Measurements from ENCODE around the gene RASSF5. TPM values are rescaled to one million over a fixed set of nuclear protein-coding genes. Genes with fewer than 3 reads are reported as not detected.
A peak's percentile ranks its signal among the peaks of the same experiment; 100 is the strongest.

The RASSF5 gene
- total and polyA plus RNA-seq, 9 of the 15 experiments (the other 6 are each of a cell fraction or from before 2014, with no cell fraction given): 6.1 to 41.0 (median 25.2) TPM

- TF ChIP-seq AFF1 (IDR thresholded peaks at IDR 0.05; ENCODE audit: low read depth in 1 of 2, partially characterized antibody in 2 of 2) (peak in 1 of 2 experiments; percentile 36), NCOA4 (IDR thresholded peaks at IDR 0.05; ENCODE audit: partially characterized antibody) (no peak), PYGO2 (tag; IDR thresholded peaks at IDR 0.05) (no peak), ELK3 (CRISPR knock-in tag; IDR thresholded peaks at IDR 0.05) (no peak), THAP7 (CRISPR knock-in tag; IDR thresholded peaks at IDR 0.05) (no peak), KLF10 (CRISPR knock-in tag; IDR thresholded peaks at IDR 0.05) (no peak), BACH1 (tag; IDR thresholded peaks at IDR 0.05) (peak; percentile 16; the same call in 1 of the 2 replicates), BDP1 (IDR thresholded peaks at IDR 0.05; ENCODE audit: insufficient read depth, insufficient read length) (no peak), AFF4 (CRISPR knock-in tag; IDR thresholded peaks at IDR 0.05) (no peak), MYNN (IDR thresholded peaks at IDR 0.05) (no peak; the same call in 1 of the 2 replicates), MYNN (CRISPR knock-in tag; IDR thresholded peaks at IDR 0.05) (no peak), CCNT2 (IDR thresholded peaks at IDR 0.05; ENCODE audit: borderline replicate concordance, extremely low read depth, insufficient read length, low read depth, low read length) (no peak), MBD1 (CRISPR knock-in tag; IDR thresholded peaks at IDR 0.05) (no peak), HCFC1 (IDR thresholded peaks at IDR 0.05; ENCODE audit: low read depth, low read length) (no peak), ZNF778 (CRISPR knock-in tag; IDR thresholded peaks at IDR 0.05) (no peak), ZNF707 (CRISPR knock-in tag; conservative IDR thresholded peaks at IDR 0.05) (no peak)
Observed at GRCh38 chr1:206579747-206580437, 72.6 kb downstream of the RASSF5 start (continued).

All from K562 (cell line).